ENCODE measurements around the gene ANKH.

ANKH gene

GRCh38 chr5:14678773-14679334 lies 192.7 kb downstream of the ANKH start:
- DNase-seq, result no peak

DNA sequence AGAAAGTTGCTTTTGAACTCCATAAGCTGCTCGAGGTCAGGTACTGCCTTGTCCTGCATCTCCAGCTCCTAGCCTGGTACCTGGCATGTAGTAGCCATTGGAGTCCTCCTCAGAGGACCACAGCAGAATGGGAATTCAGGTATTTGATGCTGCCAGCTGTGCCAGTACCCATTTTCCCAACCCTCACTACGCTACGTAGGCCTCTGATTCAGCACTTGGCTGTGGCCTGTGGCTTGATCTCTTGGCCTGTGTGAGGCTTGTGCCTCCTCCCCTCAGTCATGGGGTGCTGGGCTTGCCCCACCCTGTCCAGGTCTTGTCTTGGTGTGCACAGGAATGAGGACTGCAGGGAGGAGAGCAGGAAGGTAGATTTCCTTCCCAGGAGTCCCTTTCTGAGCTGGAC lies 195.3 kb downstream of the ANKH start:
- no peak for DNase-seq

- DNase-seq, result no peak
These were observed 195.7 kb downstream of the ANKH start for GRCh38 chr5:14675865-14676300.

DNA sequence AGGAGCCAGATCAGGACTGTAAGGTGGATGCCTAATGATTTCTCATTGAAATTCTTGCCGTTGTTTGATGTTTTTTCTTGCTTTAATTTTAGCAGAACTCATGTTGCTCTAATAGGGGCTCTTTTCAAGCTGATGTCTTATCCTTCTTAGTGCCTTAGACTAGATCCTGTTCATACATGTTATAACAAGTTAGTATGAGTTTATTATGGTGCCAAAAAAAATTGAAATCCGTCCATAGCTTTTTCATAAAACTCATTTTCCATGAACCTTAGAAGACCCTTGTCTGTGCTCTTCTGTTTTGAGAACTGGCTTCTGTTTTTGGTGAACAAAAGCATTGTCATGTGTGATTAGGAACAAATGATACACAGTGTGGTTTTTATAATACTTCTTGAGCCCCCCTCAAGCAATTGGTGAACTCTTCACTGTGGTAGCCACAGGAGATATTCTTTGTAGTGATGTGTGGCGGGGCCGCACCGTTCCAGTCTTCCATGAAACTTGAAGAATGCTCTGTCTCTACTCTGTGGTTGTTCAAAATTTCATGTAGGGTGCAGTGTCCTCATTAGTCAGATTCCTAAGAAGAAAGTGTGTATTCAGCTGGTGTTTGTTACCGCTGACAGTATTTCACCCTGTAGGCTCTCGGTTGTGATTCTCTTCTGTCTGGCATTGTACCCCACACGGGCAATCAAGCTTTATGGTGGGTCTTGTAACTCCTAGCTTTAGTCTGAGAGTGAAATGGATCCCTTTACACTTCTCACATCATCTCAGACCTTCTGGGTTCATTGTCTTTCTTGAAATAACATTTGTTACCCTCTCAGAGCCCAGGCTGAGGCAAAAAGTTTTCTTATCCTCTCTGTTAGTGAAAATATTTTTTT lies 196.4 kb downstream of the ANKH start:
- DNase-seq, result peak; percentile 61

DNA sequence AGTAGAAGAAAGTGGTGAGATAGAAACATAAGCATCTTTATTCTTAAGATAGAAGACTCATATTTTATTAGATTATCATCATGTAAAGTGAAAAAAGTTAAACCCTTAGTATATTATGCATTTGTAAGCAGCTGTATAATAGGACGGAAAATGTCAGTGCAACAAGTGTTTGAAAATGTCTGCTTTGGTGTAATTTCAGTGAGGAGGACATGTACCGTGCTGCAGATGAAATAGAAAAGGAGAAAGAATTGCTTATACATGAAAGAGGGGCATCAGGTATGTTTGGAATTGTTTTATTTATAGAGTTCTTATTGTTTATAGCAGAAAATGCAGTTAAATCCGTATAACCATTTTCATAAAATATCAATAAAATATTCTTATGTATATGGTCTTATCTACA lies 198.1 kb downstream of the ANKH start:
- no peak for DNase-seq

DNA sequence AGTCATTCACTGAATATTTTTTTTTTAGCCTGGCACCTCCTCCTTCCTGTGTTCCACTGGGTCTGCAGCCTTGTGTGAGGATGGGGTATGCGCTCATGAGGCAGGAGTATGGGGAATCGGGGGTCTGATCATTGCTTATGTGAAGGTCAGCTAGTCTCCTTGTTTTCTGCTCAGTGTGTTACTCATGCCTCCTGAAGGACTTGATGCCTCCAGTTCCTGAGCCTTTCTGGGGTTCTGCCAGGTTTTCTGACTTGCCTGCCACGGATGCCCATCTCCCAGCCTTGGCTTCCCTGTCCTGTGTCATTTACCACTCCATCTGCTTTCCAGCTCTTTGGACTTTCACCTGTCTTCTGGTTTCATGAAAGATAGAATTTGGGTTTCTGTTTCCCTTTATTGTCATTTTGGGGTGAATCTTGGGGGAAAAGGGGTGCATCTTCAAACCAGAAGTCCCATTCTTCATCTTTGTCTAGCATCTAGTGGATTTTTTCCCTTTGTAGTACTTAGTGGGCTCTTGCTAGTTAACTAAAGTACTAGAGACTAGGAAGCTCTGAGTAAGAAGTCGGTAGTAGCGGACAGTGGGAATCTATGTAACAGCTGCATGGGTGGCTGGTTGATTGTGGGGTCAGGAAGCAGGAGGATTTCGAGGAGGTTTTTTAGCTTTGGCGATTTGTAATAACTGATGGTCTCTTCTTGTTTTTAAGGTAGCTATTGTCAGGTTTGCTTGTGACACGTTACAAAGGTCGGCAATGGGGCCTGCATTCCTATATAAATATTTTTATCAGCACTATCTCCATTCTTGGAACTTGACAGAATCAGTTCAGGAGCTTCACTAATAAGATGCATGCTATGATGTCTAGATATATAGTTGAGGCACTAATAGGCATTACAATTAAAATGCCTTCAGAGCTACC lies 198.8 kb downstream of the ANKH start:
- DNase-seq, result no peak

DNA sequence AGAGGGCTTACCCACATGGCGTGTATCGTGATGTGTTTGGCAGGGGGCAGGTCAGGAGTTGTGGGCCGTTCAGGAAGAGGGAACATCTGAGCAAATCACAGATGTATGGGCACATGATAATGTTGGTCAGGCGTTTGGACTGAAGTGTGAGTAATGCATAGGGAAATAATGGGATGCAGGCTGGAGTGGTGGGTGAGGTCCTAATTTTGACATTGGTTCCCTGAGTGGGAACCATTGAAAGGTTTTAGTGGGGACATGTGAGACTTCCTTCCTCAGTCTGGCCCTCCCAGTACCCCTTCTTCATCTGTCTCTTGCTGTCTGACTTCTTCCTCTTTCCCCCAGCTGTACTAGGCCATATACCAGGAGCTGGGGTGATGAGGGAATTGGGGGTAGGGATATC lies 199.5 kb downstream of the ANKH start:
- DNase-seq, result no peak

- no peak for DNase-seq
These were observed 200.2 kb downstream of the ANKH start for GRCh38 chr5:14671414-14671813.

DNA sequence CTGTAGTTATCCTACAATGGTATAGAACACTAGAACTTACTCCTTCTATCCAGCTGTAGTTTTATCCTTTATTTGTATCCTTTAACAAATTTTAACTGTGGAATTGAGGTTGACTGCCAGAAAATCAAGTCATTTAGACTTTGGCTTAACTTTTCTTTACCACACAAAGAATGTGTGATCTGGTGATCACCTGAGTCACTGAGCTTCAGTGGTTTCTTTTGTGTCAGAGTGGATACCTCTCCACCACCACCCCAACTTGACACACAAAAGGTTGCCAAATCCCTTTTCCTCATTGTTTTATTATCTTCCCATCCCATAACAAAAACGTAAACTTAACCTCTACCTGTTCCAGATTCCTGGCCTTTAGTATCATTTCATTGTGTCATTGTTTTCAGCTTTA lies 201.6 kb downstream of the ANKH start:
- DNase-seq, result no peak

DNA sequence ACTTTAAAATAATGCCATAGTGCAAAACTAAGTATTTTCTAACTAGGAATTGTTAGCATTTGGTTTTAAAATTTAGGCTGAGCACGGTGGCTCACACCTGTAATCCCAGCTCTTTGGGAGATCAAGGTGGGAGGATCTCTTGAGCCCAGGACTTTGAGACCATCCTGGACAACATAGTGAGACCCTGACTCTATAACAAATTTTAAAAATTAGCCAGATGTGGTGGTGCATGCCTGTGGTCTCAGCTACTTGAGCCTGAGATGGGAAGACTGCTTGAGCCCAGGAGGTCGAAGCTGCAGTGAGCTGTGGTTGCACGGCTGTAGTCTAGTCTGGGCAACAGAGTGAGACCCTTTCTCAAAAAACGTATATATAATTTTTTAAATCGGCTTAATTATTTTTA lies 202.2 kb downstream of the ANKH start:
- no peak for DNase-seq

GRCh38 chr5:14668181-14668591 lies 203.4 kb downstream of the ANKH start:
- DNase-seq, result no peak

GRCh38 chr5:14667770-14668169 lies 203.8 kb downstream of the ANKH start:
- no peak for DNase-seq

DNA sequence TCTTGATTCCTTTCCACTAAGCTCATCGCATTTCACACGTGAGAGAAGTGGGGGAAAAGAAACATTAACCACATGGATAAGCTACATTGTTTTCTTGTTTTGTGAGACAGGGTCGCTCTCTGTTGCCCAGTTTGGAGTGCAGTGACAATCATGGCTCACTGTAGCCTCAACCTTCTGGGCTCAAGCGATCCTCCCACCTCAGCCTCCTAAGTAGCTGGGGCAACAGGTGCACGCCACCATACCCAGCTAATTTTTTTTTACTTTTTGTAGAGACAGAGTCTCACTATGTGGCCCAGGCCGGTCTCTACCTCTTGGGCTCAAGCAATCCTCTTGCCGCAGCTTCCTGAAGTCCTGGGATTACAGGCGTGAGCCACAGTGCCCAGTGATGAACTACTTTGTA lies 204.3 kb downstream of the ANKH start:
- DNase-seq, result no peak

- peak; percentile 75 for DNase-seq
These were observed 205.2 kb downstream of the ANKH start for GRCh38 chr5:14666357-14666756.

DNA sequence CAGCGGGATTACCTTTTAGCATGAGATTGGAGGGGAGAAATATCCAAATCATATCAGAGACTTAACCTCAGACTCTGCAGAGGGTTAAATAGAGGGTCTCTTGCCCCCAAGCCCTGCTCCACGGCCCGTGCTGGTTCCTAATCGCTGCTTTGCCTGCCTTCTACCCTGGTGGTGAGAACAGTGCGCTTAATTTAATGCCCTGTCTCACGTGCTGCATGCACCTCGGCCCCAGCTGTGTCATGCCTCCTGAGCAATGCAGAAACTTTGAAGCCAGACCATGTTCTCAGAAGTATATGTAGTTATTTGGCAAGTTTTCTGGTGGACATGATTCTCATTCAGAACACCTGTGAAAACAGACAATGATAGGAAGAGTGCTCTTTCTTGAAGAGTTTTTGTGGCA lies 205.6 kb downstream of the ANKH start:
- DNase-seq, result peak; percentile 51

GRCh38 chr5:14665101-14665822 lies 206.3 kb downstream of the ANKH start:
- peak; percentile 78 for DNase-seq

GRCh38 chr5:14664270-14665100 lies 207.1 kb downstream of the ANKH start, which contains the start of gene OTULIN:
Gene OTULIN, plus strand, starts transcription at chr5:14664718. Its CDS starts 108 bp downstream, at chr5:14664826.
- peak; percentile 97 for DNase-seq

DNA sequence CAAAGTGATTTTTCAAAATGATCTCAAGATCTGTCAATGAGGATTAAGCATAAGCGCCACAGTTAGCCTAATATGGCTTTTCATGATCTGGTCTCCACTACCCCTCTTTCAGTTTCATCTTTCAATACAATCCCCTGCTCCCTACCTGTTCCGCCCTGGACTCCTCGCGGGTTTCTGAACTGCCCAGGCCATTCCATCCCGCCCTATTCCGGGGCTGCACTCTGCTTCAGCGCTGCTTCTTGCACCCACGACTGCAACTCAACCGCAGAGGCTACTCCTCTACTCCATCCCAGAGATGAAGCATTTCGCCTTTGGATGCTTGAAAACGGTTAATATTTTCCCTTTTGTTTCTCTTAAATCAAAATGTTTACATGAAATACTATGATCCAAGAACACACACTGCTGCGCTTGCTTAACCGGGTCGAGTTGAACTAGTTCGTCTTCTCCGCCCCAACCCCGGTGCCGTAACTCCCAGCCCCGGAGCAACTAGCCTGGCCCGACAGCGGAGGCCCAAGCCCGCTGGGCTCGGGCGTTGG lies 207.8 kb downstream of the ANKH start:
- no peak for DNase-seq

- DNase-seq, result no peak
These were observed 208.8 kb downstream of the ANKH start for GRCh38 chr5:14662721-14663260.

DNA sequence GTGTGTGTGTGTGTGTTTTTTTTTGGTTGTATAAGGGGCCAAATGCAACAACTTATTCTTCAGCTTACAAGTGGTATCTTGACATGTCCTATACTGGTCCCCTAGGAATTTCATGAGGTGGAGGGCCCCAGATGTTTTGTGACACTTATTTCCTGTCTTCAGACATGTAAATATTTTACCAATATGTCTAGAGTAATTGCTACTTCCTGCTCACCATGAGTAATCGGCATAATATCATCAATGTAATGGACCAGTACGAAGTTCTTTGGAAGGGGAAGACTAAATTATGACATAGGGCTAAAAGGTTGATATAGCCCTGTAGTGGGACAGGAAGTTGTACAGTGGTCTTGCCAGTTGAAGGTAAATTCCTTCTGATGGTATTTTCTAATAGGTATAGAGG lies 210.7 kb downstream of the ANKH start:
- no peak for DNase-seq
